GM18517 (cell line): ENCODE results near the gene INSIG1.

ENCODE experiments used
- ATAC-seq: cut with Tn5 transposase; IDR thresholded peaks from one replicate; pipeline ENCODE4 v1.9.1; 2021; ENCODE audit warnings: mild to moderate bottlenecking, moderate library complexity; ENCODE audit not compliant: unreplicated experiment

Gene INSIG1

GRCh38 chr7:155299535-155300202 lies 2.0 kb downstream of the INSIG1 start:
- ATAC-seq: no peak

DNA sequence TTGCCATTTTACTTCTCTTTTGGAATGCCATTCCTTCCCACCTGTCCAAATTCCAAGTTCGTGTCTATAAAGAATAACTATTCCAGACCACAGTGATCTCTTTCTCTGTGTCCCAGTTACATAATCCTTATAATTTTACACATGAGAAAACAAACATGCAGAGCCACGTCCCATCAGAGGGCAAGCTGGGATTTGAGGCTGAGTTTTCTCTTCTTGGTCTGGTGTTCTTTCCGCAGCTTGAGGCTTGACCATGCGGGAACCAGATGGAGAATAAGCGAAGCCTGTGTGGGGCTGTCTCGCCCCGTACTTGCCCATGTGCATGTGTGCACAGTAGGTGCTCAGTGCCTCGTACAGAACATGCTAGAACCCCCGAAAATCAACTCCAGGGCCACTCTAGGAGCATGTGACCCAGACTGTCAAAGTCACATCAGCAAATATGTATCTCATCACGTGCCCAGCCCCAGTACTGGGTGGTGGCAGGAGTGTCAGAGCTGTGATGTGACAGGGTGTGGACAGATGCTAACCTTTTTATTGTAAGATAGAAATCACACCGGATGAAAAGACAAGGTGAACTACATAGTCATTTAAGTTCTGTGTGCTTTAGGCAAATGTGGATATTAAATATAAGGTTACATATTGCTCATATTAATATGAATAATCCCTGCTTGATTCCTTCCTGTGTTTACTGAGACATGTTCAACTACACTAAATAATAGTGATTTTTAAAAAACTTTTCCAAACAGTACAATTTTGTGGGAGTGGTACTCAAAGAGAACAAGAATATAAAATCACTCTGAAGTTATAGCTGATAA lies 3.2 kb downstream of the INSIG1 start:
- no peak for ATAC-seq

DNA sequence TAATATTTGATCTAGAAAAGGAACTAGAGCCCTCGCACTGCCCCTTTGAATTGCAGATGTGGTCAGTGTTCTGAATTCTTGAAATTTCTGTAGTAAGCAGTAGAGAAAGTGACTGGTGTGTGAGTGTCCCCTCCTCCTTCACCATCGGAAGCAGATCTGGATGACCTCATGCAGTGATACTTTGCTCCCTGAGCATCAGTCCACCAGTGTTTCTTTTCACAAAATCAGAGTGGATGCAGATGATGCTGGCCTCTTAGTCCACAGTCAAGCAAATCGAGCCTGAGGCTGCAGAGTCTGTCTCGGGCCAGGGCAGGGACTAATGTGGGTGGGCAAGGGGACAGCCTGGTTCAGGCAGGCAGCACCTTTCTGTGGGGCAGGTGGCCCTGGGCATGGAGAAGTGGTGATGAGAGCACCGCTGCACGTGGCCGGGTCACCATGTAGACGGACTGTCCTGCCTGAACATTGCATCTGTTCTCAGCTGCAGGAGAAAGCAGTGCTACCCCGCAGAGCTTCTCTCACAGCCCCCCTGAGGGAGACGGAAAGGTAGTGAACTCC lies 5.4 kb downstream of the INSIG1 start:
- ATAC-seq: no peak

- no peak for ATAC-seq
Measured at GRCh38 chr7:155303897-155304296, 6.2 kb downstream of the INSIG1 start.

- no peak for ATAC-seq
Measured at GRCh38 chr7:155305231-155305904, 7.7 kb downstream of the INSIG1 start.

DNA sequence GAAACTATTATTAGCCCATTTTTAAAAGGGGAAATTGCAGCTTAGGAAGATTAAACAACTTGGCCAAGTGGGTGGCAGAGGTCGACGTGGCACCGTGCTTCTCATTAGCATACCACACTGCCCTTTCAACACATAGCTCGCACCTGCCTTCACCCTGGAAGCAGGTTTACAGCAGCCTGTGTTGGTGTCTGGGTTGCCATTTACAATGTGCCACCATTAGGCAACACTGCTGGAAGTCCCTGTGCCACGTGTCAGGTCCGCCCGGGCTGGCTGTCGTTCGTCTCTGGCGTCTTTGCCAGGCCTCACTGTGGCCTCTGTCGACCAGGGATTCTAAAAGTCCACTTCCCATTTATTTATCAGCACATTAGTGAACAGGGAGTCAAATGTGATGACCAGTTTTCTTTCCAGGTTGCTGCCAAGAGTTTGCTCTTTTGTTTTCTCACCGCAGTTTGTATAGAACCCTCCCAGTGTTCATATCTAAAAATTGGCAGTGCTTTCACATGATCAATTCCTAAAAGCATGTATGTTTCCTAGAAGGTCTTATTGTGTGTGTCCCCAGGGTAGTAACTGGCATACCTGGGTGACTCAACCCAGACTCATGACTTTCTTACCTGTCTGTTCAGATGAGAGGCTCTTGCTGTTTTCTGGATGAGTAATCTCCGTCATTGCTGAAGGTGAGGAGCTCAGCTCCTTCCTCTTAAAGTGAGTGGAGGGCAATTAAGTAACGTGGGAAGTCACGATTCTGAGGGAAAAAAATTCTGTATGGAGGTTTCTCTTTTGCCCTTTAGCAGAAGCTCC lies 9.2 kb downstream of the INSIG1 start:
- ATAC-seq: no peak

DNA sequence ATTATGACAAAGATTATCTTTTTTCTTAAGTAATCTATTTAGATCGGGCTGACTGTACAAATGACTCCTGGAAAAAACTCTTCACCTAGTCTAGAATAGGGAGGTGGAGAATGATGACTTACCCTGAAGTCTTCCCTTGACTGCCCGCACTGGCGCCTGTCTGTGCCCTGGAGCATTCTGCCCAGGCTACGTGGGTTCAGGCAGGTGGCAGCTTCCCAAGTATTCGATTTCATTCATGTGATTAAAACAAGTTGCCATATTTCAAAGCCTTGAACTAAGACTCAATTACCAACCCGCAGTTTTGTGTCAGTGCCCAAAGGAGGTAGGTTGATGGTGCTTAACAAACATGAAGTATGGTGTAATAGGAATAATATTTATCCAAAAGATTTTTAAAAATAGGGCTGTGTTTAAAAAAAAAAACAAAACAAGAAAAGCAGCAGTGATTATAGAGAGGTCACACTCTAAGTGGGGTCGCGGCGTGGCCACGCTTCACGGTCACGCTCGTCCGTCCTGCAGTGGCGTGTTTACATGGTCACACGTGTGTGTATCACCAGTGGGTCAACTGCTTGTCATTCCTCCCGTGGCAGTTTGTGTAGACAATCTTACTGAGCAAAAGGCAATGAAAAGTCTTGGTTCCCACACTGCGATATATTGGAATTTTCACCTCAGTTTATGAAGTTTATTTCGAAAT lies 10.8 kb downstream of the INSIG1 start:
- no peak for ATAC-seq

DNA sequence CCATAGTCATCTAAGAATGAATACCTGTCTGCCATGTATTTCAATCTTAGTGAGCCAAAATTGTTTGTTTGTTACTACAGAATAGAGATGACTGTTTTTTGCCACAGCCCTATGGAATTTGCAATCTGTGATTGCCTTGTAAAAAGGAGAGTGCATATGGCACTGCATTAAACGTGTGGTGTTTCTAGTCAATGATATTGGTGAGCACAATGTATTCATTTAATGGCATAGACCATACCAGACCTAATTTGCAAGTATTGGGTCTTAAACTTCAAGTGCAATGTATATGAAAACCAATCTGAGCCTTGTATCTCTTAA lies 11.3 kb downstream of the INSIG1 start:
- ATAC-seq: no peak

DNA sequence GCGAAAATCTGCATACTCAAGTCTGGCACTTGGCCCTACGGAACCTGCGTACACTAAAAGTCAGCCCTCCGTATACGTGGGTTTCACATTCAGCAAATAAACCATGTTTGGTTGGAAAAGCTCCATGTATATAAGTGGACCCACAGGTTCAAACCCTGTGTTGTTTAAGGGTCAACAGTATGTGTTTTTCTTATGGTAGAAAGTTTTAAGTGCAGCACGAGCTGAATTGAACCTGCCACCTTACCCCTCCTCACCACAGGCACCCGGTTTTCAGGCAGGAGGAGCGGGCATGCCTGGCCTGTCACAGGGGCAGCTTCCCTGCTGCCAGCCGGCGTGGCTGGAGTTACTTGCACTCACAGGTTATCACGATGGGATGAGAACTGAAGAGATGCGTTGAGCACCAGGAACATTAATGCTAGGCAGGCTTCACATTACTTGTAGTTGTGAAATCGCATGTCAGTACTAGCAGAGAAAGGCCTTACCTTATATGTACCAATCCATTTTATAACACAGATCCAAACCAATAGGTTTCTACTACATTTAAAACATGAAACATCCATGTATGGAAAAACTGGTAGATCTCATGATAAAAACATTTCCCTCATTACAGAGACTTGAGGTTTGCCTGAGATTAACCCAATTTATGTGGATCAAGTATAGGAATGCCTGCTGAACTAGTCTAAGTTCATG lies 12.9 kb downstream of the INSIG1 start:
- no peak for ATAC-seq

DNA sequence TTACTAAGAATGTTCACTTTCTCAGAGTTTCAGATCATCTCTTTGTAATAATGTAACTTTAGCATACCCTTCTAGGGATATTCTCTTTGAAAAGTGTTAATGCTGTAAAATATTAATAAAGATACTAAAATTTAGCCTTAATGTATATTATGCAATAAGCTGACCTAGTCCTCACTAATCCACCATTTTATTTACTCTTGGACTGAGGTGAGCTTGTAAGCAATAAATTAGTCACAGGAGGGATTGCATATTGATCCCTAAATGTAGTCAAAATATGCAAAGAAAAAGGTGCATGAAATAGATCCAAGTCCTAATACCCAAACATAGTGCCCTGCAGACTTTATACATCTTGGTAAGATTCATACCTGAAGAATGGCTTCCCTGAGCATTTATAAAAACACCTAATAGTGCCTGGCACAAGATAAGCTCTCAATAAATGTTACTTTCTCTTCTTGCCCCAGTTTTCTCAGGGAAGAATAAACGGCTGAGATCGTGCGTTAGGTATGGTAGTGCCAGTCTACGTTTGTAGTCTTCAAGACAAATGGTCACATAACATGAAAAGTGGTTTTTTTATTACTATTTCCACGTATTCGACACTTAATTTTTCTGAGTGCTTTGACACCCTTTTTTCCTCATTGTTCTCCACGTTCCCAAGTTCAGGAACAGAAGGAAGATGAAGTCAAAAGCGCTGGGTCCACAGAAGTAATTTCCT lies 14.3 kb downstream of the INSIG1 start:
- no peak for ATAC-seq

GRCh38 chr7:155312633-155313032 lies 15.0 kb downstream of the INSIG1 start:
- no peak for ATAC-seq

GRCh38 chr7:155313096-155313495 lies 15.4 kb downstream of the INSIG1 start:
- ATAC-seq: no peak

DNA sequence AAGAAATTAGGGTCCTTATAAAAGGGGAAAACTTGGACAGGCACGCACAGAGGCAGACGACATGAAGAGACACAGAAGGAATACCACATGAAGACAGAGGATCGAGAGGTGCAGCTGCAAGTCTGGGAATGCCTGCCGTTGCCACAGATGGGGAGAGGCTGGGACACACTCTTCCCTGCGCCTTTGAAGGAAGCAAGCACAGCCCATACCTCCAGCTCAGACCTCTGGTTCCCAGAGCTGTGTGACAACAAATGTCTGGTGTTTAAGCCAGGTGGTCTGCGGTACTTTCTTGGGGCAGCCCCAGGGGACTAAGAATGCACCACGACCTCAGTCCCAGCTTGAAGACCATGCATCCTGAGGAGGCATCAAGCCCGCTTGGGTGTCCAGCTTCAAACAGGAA lies 18.3 kb downstream of the INSIG1 start:
- no peak for ATAC-seq

- ATAC-seq: no peak
Measured at GRCh38 chr7:155316427-155317113, 18.9 kb downstream of the INSIG1 start.

DNA sequence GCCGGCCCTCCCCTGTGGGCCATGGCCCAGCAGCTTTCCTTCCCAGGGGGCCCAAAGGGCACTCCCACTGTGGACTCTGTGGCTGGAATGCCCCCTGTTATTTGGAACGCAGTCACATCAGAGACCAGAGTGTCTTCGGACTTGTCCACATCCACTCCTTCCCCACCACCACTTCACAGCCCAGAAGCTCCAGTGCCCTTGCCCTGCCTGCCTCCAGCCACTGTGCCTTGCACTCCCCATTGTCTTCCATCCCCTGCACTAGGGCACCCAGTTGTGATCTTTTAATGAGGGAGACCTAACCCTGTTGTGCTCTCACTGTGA lies 19.4 kb downstream of the INSIG1 start:
- no peak for ATAC-seq

GRCh38 chr7:155318245-155318644 lies 20.6 kb downstream of the INSIG1 start:
- ATAC-seq: no peak

- ATAC-seq: no peak
Measured at GRCh38 chr7:155322530-155322929, 24.9 kb downstream of the INSIG1 start.

- ATAC-seq: no peak
Measured at GRCh38 chr7:155323001-155323638, 25.4 kb downstream of the INSIG1 start.
